LoVo (cell line): Measurements from ENCODE around the gene ADAMTS2.

Source experiments
- DNase-seq: peaks from one replicate; pipeline ENCODE4 v3.0.0-alpha.2; 2016; ENCODE audit warnings: low spot score

ADAMTS2 gene

GRCh38 chr5:179266291-179267070 is 78.8 kb downstream of the ADAMTS2 start:
- DNase-seq: no peak

- no peak for DNase-seq
Measured at GRCh38 chr5:179265514-179266290, 79.6 kb downstream of the ADAMTS2 start.

GRCh38 chr5:179264783-179265513 is 80.3 kb downstream of the ADAMTS2 start:
- DNase-seq: no peak

- DNase-seq: no peak
Measured at GRCh38 chr5:179264053-179264782, 81.0 kb downstream of the ADAMTS2 start.

- DNase-seq: no peak
Measured at GRCh38 chr5:179263391-179264052, 81.7 kb downstream of the ADAMTS2 start.

GRCh38 chr5:179262126-179262920 is 82.9 kb downstream of the ADAMTS2 start:
- DNase-seq: no peak

GRCh38 chr5:179261301-179262125 is 83.7 kb downstream of the ADAMTS2 start:
- DNase-seq: no peak

GRCh38 chr5:179260324-179261070 is 84.8 kb downstream of the ADAMTS2 start:
- no peak for DNase-seq

- DNase-seq: no peak
Measured at GRCh38 chr5:179259731-179260323, 85.4 kb downstream of the ADAMTS2 start.

GRCh38 chr5:179258922-179259730 is 86.1 kb downstream of the ADAMTS2 start:
- no peak for DNase-seq

- no peak for DNase-seq
Measured at GRCh38 chr5:179258001-179258921, 87.0 kb downstream of the ADAMTS2 start.

- no peak for DNase-seq
Measured at GRCh38 chr5:179257176-179257682, 88.0 kb downstream of the ADAMTS2 start.

- DNase-seq: no peak
Measured at GRCh38 chr5:179256328-179257175, 88.7 kb downstream of the ADAMTS2 start.

- DNase-seq: no peak
Measured at GRCh38 chr5:179255527-179256327, 89.5 kb downstream of the ADAMTS2 start.
